Measurements from ENCODE around the gene NBAS. TPM values are rescaled to one million over a fixed set of nuclear protein-coding genes. Genes with fewer than 3 reads are reported as not detected.
A peak's percentile ranks its signal among the peaks of the same experiment; 100 is the strongest.

Gene NBAS
- total and polyA plus RNA-seq, 9 of the 15 experiments (the other 6 are each of a cell fraction or from before 2014, with no cell fraction given): 15.3 to 94.4 (median 69.9) TPM

GRCh38 chr2:15560988-15561573 lies at the start of gene NBAS (continued):
- no peak for TF ChIP-seq PBX2 (CRISPR knock-in tag; IDR thresholded peaks at IDR 0.05; ENCODE audit: low read depth)
- TF ChIP-seq PBX2 (tag; conservative IDR thresholded peaks at IDR 0.05; ENCODE audit: low read depth): no peak
- no peak for TF ChIP-seq CREBBP (IDR thresholded peaks at IDR 0.05; ENCODE audit: low read depth, low read length)
- no peak for TF ChIP-seq BRF1 (IDR thresholded peaks at IDR 0.05; ENCODE audit: borderline replicate concordance, extremely low read depth, insufficient read length)
- TF ChIP-seq ZBTB11 (CRISPR knock-in tag; IDR thresholded peaks at IDR 0.05): no peak
- no peak for TF ChIP-seq RBM15 (IDR thresholded peaks at IDR 0.05; ENCODE audit: insufficient read depth, low read length)
- TF ChIP-seq MED1 (CRISPR knock-in tag; IDR thresholded peaks at IDR 0.05; ENCODE audit: borderline replicate concordance): no peak
- no peak for TF ChIP-seq NR0B1 (IDR thresholded peaks at IDR 0.05; ENCODE audit: partially characterized antibody)
- TF ChIP-seq ATF1 (CRISPR knock-in tag; IDR thresholded peaks at IDR 0.05): no peak
- no peak for TF ChIP-seq ATF1 (tag; IDR thresholded peaks at IDR 0.05)
- TF ChIP-seq NFATC3 (IDR thresholded peaks at IDR 0.05): no peak
- TF ChIP-seq ARID1B (IDR thresholded peaks at IDR 0.05): no peak
- 0 out of 4 replicates have a peak, but pooled peaks of 1 of the 2 experiments have one; percentile 25 for TF ChIP-seq RAD21 (CRISPR knock-in tag; conservative IDR thresholded peaks at IDR 0.05 in 1 of 2, IDR thresholded peaks at IDR 0.05 in 1 of 2)
- TF ChIP-seq SMC3 (conservative IDR thresholded peaks at IDR 0.05; ENCODE audit: insufficient read depth, low read depth, low read length): no peak
- peak; percentile 63 for TF ChIP-seq HDAC3 (IDR thresholded peaks at IDR 0.05; ENCODE audit: borderline replicate concordance, partially characterized antibody)
- TF ChIP-seq CAMTA2 (CRISPR knock-in tag; conservative IDR thresholded peaks at IDR 0.05): no peak
- no peak for TF ChIP-seq RFX5 (IDR thresholded peaks at IDR 0.05; ENCODE audit: low read depth, low read length)
- TF ChIP-seq CTCFL (IDR thresholded peaks at IDR 0.05; ENCODE audit: borderline replicate concordance, insufficient read depth, low read depth, low read length, poor library complexity, severe bottlenecking): no peak

Data from K562 (cell line).